Fibroblast of lung (primary cell): ENCODE measurements around the gene FHL2. TPM values are rescaled to one million over a fixed set of nuclear protein-coding genes. Genes with fewer than 3 reads are reported as not detected.

ENCODE experiments used
- DNase-seq, 2 donors: peaks; one replicate each; pipeline versions ENCODE4 v3.0.0 to v3.0.0-alpha.2; 2010; ENCODE audit warnings: low read depth in 2 of 2
- H2AFZ ChIP-seq: 2 replicates; pipeline ENCODE4 v1.5.1; 2012; ENCODE audit warnings: low read length, control low read depth, inconsistent platforms
- H3K27ac ChIP-seq: 2 replicates; pipeline ENCODE4 v1.5.1; 2011; ENCODE audit warnings: low read length, control low read depth; ENCODE audit not compliant: insufficient read depth
- H3K27me3 ChIP-seq: 2 replicates; pipeline ENCODE4 v1.5.1; 2011; ENCODE audit warnings: mild to moderate bottlenecking, low read length; ENCODE audit not compliant: control insufficient read depth, insufficient read depth
- H3K36me3 ChIP-seq: 2 replicates; pipeline ENCODE4 v1.5.1; 2011; ENCODE audit warnings: low read length; ENCODE audit not compliant: control insufficient read depth, insufficient read depth
- H3K4me1 ChIP-seq: 2 replicates; pipeline ENCODE4 v1.5.1; 2011; ENCODE audit warnings: low read length; ENCODE audit not compliant: control insufficient read depth, insufficient read depth; ENCODE audit errors: extremely low read depth
- H3K4me2 ChIP-seq: 2 replicates; pipeline ENCODE4 v1.5.1; 2011; ENCODE audit warnings: low read length, control low read depth; ENCODE audit not compliant: insufficient read depth; ENCODE audit errors: extremely low read depth
- H3K4me3 ChIP-seq, 4 experiments: fragments of 200-600 bp in 1 of 4; sonication (generic) in 1 of 4; replicated peaks in 1 of 4; 2 replicates each; pipeline ENCODE4 v1.5.1; 2011 to 2016; ENCODE audit warnings: low read length in 4 of 4, low read depth in 3 of 4, mild to moderate bottlenecking in 3 of 4, control low read depth in 2 of 4, inconsistent platforms in 1 of 4, mixed read lengths in 1 of 4; ENCODE audit not compliant: insufficient read depth in 1 of 4; ENCODE audit errors: control extremely low read depth in 1 of 4
- H3K79me2 ChIP-seq: 2 replicates; pipeline ENCODE4 v1.5.1; 2012; ENCODE audit warnings: mild to moderate bottlenecking, low read length, inconsistent platforms; ENCODE audit not compliant: control insufficient read depth, insufficient read depth
- H3K9ac ChIP-seq: 2 replicates; pipeline ENCODE4 v1.5.1; 2011; ENCODE audit warnings: mild to moderate bottlenecking, low read length, control low read depth; ENCODE audit not compliant: insufficient read depth
- H3K9me3 ChIP-seq: 2 replicates; pipeline ENCODE4 v1.5.1; 2012; ENCODE audit warnings: low read depth, low read length; ENCODE audit not compliant: control insufficient read depth, insufficient read depth
- H4K20me1 ChIP-seq: 2 replicates; pipeline ENCODE4 v1.5.1; 2011; ENCODE audit warnings: low read length; ENCODE audit not compliant: control insufficient read depth, insufficient read depth; ENCODE audit errors: extremely low read depth
- EZH2 ChIP-seq: IDR thresholded peaks from 2 replicates; pipeline ENCODE4 v1.5.1; 2012; ENCODE audit warnings: low read length, control low read depth, mild to moderate bottlenecking; ENCODE audit errors: missing control alignments
- polyA plus RNA-seq, 2 donors: library from polyadenylated mRNA; depleted of rRNA in 1 of 2; stranded (reverse) in 1 of 2; unstranded in 1 of 2; fragments of >200 nt; gene quantifications; 2 replicates each; pipeline ENCODE4 v1.2.1, GENCODE V29; 2011 to 2012; ENCODE audit warnings: missing spikeins in 1 of 2
- total RNA-seq: library from RNA; depleted of rRNA; stranded (reverse); fragments of >200 nt; gene quantifications from 2 replicates; pipeline ENCODE4 v1.2.1, GENCODE V29; 2014
- TF ChIP-seq, protein P1 (sequence below), 2 donors: IDR thresholded peaks in 1 of 2; conservative IDR thresholded peaks in 1 of 2; 1 replicate in 1 of 2; 2 replicates in 1 of 2; pipeline ENCODE4 v1.5.1; 2011 to 2012; ENCODE audit warnings: low read length in 2 of 2, control low read depth in 1 of 2, inconsistent platforms in 1 of 2, low read depth in 1 of 2, mild to moderate bottlenecking in 1 of 2

The FHL2 gene
- total and polyA plus RNA-seq, 2 donors (not counting 1 experiment from before 2014, with no cell fraction given) = 144 to 421 TPM

DNA sequence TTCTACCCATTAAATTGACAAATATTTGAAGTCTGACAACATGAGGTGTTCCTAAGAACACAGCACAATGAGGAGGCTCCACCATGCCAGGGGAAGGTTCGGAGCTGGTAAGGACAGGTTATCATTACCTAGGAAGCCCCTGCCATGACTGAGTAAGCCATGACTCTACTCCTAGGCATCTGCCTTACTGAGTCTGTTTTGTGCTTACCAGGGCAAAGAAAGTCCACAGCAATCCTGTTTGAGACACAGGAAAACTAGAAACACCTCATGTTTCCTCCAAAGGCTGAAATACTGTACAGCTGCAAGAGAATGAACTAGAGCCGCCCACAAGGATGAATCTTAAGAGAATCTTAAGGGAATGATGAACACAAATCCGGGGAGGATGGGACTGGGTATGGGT, 80.9 kb downstream of the FHL2 start:
- H3K9ac ChIP-seq = no peak overlapping the region
- DNase-seq = no peak
- H3K79me2 ChIP-seq = peaks cover 14% of the 10 kb centered on the region
- H3K36me3 ChIP-seq = no peaks in the 10 kb centered on the region
- no peak overlapping the region for H2AFZ ChIP-seq
- H3K4me1 ChIP-seq = no peaks in the 10 kb centered on the region
- no peaks in the 10 kb centered on the region for H3K27me3 ChIP-seq
- H3K4me3 ChIP-seq = no peak overlapping the region
- no peaks in the 10 kb centered on the region for H4K20me1 ChIP-seq
- no peak overlapping the region for H3K4me2 ChIP-seq
- no peaks in the 10 kb centered on the region for H3K9me3 ChIP-seq
- no peak overlapping the region for H3K27ac ChIP-seq
- TF ChIP-seq, protein P1, sequence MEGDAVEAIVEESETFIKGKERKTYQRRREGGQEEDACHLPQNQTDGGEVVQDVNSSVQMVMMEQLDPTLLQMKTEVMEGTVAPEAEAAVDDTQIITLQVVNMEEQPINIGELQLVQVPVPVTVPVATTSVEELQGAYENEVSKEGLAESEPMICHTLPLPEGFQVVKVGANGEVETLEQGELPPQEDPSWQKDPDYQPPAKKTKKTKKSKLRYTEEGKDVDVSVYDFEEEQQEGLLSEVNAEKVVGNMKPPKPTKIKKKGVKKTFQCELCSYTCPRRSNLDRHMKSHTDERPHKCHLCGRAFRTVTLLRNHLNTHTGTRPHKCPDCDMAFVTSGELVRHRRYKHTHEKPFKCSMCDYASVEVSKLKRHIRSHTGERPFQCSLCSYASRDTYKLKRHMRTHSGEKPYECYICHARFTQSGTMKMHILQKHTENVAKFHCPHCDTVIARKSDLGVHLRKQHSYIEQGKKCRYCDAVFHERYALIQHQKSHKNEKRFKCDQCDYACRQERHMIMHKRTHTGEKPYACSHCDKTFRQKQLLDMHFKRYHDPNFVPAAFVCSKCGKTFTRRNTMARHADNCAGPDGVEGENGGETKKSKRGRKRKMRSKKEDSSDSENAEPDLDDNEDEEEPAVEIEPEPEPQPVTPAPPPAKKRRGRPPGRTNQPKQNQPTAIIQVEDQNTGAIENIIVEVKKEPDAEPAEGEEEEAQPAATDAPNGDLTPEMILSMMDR (conservative IDR thresholded peaks at IDR 0.05 in 1 of 2, IDR thresholded peaks at IDR 0.05 in 1 of 2; ENCODE audit: low read depth in 1 of 2, low read length in 2 of 2) = no peak
- no peak for TF ChIP-seq EZH2

DNA sequence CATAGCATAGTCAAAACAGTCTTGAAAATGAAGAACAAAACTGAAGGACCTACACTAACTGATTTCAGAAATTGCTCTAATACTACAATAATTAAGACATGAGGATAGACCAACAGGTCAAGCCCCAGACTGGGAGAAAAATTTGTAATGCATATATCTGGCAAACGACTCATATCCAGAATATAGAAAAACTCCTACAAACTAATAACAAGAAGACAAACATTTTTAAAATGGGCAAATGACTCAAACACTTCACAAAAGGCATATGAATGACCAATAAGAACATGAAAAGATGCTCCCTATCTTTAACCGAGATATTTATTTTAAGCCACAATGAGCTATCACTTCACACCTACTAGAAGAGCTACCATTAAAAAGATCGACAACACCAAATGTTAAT, 83.5 kb downstream of the FHL2 start:
- Histone ChIP-seq H3K79me2 (peaks cover 9% of the 10 kb centered on the region), H3K36me3 (no peaks in the 10 kb centered on the region), H3K4me2 (no peak overlapping the region)

DNA sequence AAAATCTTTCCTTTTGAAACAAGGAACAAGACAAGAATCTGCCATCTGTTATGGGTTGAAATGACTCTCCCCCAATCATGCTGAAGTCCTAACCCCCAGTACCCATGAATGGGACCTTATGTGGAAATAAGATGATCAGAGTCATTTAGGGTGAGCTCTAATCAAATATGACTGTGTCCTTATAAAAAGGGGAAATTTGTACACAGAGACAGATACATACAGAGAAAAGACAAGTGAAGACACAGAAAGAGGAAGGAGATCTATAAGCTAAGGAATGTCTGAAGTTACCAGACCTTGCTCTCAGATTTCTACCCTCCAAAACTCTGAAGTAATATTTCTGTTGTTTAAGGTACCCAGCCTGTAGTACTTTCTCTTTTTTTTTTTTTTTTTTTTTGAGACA, 85.0 kb downstream of the FHL2 start:
- Histone ChIP-seq H3K27ac (no peak overlapping the region), H3K4me2 (no peak overlapping the region), H4K20me1 (no peaks in the 10 kb centered on the region), H3K36me3 (no peaks in the 10 kb centered on the region), H3K9me3 (no peaks in the 10 kb centered on the region), H3K79me2 (peaks cover 5% of the 10 kb centered on the region), H3K4me3 (no peak overlapping the region), H3K4me1 (no peaks in the 10 kb centered on the region), H3K9ac (no peak overlapping the region), H3K27me3 (no peaks in the 10 kb centered on the region), H2AFZ (no peak overlapping the region)
- DNase-seq = no peak
- TF ChIP-seq, protein P1 (conservative IDR thresholded peaks at IDR 0.05 in 1 of 2, IDR thresholded peaks at IDR 0.05 in 1 of 2; ENCODE audit: low read depth in 1 of 2, low read length in 2 of 2) = no peak
- no peak for TF ChIP-seq EZH2

More for the DNA sequence above, 83.5 kb downstream of the FHL2 start:
- Histone ChIP-seq H3K9ac (no peak overlapping the region), H3K27me3 (no peaks in the 10 kb centered on the region), H2AFZ (no peak overlapping the region), H3K9me3 (no peaks in the 10 kb centered on the region), H3K4me3 (no peak overlapping the region), H4K20me1 (no peaks in the 10 kb centered on the region), H3K4me1 (no peaks in the 10 kb centered on the region), H3K27ac (no peak overlapping the region)
- TF ChIP-seq, protein P1 (conservative IDR thresholded peaks at IDR 0.05 in 1 of 2, IDR thresholded peaks at IDR 0.05 in 1 of 2; ENCODE audit: low read depth in 1 of 2, low read length in 2 of 2) = no peak
- TF ChIP-seq EZH2 = no peak
- DNase-seq = no peak

Other genes starting within 250 kb of the FHL2 start
- gene GPR45, start 157.3 kb downstream of the FHL2 start, total RNA-seq = not detected in 2 replicates
- not detected in 2 replicates for gene GPR45, start 157.3 kb downstream of the FHL2 start, polyA plus RNA-seq
- gene TGFBRAP1, start 69.3 kb downstream of the FHL2 start, total RNA-seq = 14.1 and 14.9 TPM in 2 replicates
- 8.5 and 9.7 TPM in 2 replicates for gene TGFBRAP1, start 69.3 kb downstream of the FHL2 start, polyA plus RNA-seq
- 23.4 and 28.4 TPM in 2 replicates for gene C2orf49, start 61.5 kb downstream of the FHL2 start, total RNA-seq
- gene C2orf49, start 61.5 kb downstream of the FHL2 start, polyA plus RNA-seq = 17.0 and 20.9 TPM in 2 replicates